OCI-LY3 (cell line): ENCODE data around the gene ZNF8.

Source experiments
- H2AFZ ChIP-seq: fragments of 200-600, 300-600 bp; shearing (Covaris generic); 2 replicates; pipeline ENCODE4 v1.6.0; 2014; ENCODE audit warnings: antibody characterized with exemption, low read depth, low read length
- H3K27ac ChIP-seq: fragments of 200-600, 300-600 bp; sonication (generic); 2 replicates; pipeline ENCODE4 v1.5.1; 2014; ENCODE audit warnings: mild to moderate bottlenecking, low read length, moderate library complexity, mixed read lengths
- H3K27me3 ChIP-seq: fragments of 200-600, 300-600 bp; sonication (generic); 2 replicates; pipeline ENCODE4 v1.6.1; 2014; ENCODE audit warnings: low read depth, low read length, mixed read lengths
- H3K36me3 ChIP-seq: fragments of 200-600, 300-600 bp; sonication (generic); replicated peaks from 2 replicates; pipeline ENCODE3; 2014; ENCODE audit warnings: low read depth, low read length, mixed read lengths
- H3K4me1 ChIP-seq: fragments of 300-600, 200-600 bp; sonication (generic); 2 replicates; pipeline ENCODE4 v1.6.1; 2014; ENCODE audit warnings: low read length, mixed read lengths
- H3K4me2 ChIP-seq: fragments of 200-600, 300-600 bp; sonication (generic); 2 replicates; pipeline ENCODE4 v1.6.1; 2014; ENCODE audit warnings: low read length, mixed read lengths
- H3K4me3 ChIP-seq: fragments of 300-600, 200-600 bp; sonication (generic); 2 replicates; pipeline ENCODE4 v1.5.1; 2014; ENCODE audit warnings: antibody characterized with exemption, mild to moderate bottlenecking, low read length, moderate library complexity
- H3K79me2 ChIP-seq: fragments of 300-600, 200-600 bp; shearing (Covaris generic); 2 replicates; pipeline ENCODE4 v1.6.1; 2014; ENCODE audit warnings: mild to moderate bottlenecking, low read length, mixed read lengths
- H3K9ac ChIP-seq: fragments of 300-600, 200-600 bp; shearing (Covaris generic); 2 replicates; pipeline ENCODE4 v1.6.0; 2014; ENCODE audit warnings: mild to moderate bottlenecking, low read length, moderate library complexity
- H3K9me3 ChIP-seq: fragments of 200-600, 300-600 bp; shearing (Covaris generic); 2 replicates; pipeline ENCODE4 v1.6.1; 2014; ENCODE audit warnings: low read length, mixed read lengths; ENCODE audit not compliant: insufficient read depth
- H4K20me1 ChIP-seq: fragments of 200-600, 300-600 bp; sonication (generic); 2 replicates; pipeline ENCODE4 v1.6.1; 2016; ENCODE audit warnings: low read length, mixed read lengths; ENCODE audit not compliant: insufficient read depth
- CTCF ChIP-seq: fragments of 200-600, 300-600 bp; sonication (generic); IDR thresholded peaks from 2 replicates; pipeline ENCODE4 v1.5.1; 2014; ENCODE audit warnings: antibody characterized with exemption, low read length, low read depth
- EZH2phosphoT487 ChIP-seq: fragments of 200-600 bp; shearing (Covaris generic); IDR thresholded peaks from 2 replicates; pipeline ENCODE4 v1.6.1; 2018; ENCODE audit warnings: antibody characterized with exemption, mixed run types, low read depth

Gene ZNF8

GRCh38 chr19:58349590-58349989 lies 70.8 kb downstream of the ZNF8 start:
- no peak overlapping the region for H2AFZ ChIP-seq
- H3K9me3 ChIP-seq, result no peaks in the 10 kb centered on the region
- TF ChIP-seq EZH2phosphoT487 (no peak), CTCF (no peak)
- H3K4me1 ChIP-seq, result peaks cover 3% of the 10 kb centered on the region; the same call in 1 of the 2 replicates
- no peak overlapping the region for H3K27ac ChIP-seq
- no peak overlapping the region for H3K4me2 ChIP-seq
- no peak overlapping the region for H3K4me3 ChIP-seq
- H3K36me3 ChIP-seq, result no peaks in the 10 kb centered on the region
- no peaks in the 10 kb centered on the region; the same call in 1 of the 2 replicates for H3K79me2 ChIP-seq
- no peaks in the 10 kb centered on the region for H4K20me1 ChIP-seq
- no peak overlapping the region for H3K9ac ChIP-seq
- no peaks in the 10 kb centered on the region for H3K27me3 ChIP-seq

GRCh38 chr19:58350001-58350861 lies 71.5 kb downstream of the ZNF8 start:
- peaks cover 3% of the 10 kb centered on the region; the same call in 1 of the 2 replicates for H3K4me1 ChIP-seq
- H2AFZ ChIP-seq, result no peak overlapping the region
- H4K20me1 ChIP-seq, result no peaks in the 10 kb centered on the region
- H3K4me3 ChIP-seq, result no peak overlapping the region
- H3K9me3 ChIP-seq, result no peaks in the 10 kb centered on the region
- H3K4me2 ChIP-seq, result no peak overlapping the region
- H3K27me3 ChIP-seq, result no peaks in the 10 kb centered on the region
- no peak overlapping the region for H3K9ac ChIP-seq
- H3K79me2 ChIP-seq, result no peaks in the 10 kb centered on the region; the same call in 1 of the 2 replicates
- H3K36me3 ChIP-seq, result no peaks in the 10 kb centered on the region
- H3K27ac ChIP-seq, result no peak overlapping the region
- TF ChIP-seq EZH2phosphoT487, result no peak
- no peak for TF ChIP-seq CTCF

GRCh38 chr19:58350871-58351557 lies 72.3 kb downstream of the ZNF8 start:
- Histone ChIP-seq H3K4me2 (no peak overlapping the region), H3K9ac (no peak overlapping the region), H3K27ac (no peak overlapping the region), H3K9me3 (no peaks in the 10 kb centered on the region), H3K4me3 (no peak overlapping the region), H3K27me3 (no peaks in the 10 kb centered on the region), H2AFZ (no peak overlapping the region), H3K4me1 (peaks cover 3% of the 10 kb centered on the region; the same call in 1 of the 2 replicates), H4K20me1 (no peaks in the 10 kb centered on the region), H3K36me3 (no peaks in the 10 kb centered on the region), H3K79me2 (no peaks in the 10 kb centered on the region; the same call in 1 of the 2 replicates)
- TF ChIP-seq CTCF (no peak), EZH2phosphoT487 (no peak)

- no peaks in the 10 kb centered on the region for H3K27me3 ChIP-seq
- no peaks in the 10 kb centered on the region for H4K20me1 ChIP-seq
- no peak overlapping the region for H3K9ac ChIP-seq
- H3K36me3 ChIP-seq, result no peaks in the 10 kb centered on the region
- TF ChIP-seq EZH2phosphoT487, result no peak
- no peak for TF ChIP-seq CTCF
- peaks cover 3% of the 10 kb centered on the region; the same call in 1 of the 2 replicates for H3K4me1 ChIP-seq
- no peak overlapping the region for H3K4me3 ChIP-seq
- no peaks in the 10 kb centered on the region; the same call in 1 of the 2 replicates for H3K79me2 ChIP-seq
- H3K27ac ChIP-seq, result no peak overlapping the region
- no peak overlapping the region for H3K4me2 ChIP-seq
- H3K9me3 ChIP-seq, result no peaks in the 10 kb centered on the region
- no peak overlapping the region for H2AFZ ChIP-seq
Measured at GRCh38 chr19:58351558-58351878, 72.8 kb downstream of the ZNF8 start.
